IPS-18c (cell line): ENCODE measurements around the gene GCAT.

ENCODE experiments used
- H3K4me3 ChIP-seq: 2 replicates; pipeline ENCODE4 v1.7.0; 2013; ENCODE audit warnings: low read depth, mild to moderate bottlenecking, low read length, moderate library complexity; ENCODE audit not compliant: insufficient read depth
- H3K9me3 ChIP-seq: one replicate; pipeline ENCODE4 v1.6.1; 2013; ENCODE audit warnings: mild to moderate bottlenecking, low read length, moderate library complexity; ENCODE audit not compliant: control insufficient read depth, insufficient read depth

The GCAT gene

DNA sequence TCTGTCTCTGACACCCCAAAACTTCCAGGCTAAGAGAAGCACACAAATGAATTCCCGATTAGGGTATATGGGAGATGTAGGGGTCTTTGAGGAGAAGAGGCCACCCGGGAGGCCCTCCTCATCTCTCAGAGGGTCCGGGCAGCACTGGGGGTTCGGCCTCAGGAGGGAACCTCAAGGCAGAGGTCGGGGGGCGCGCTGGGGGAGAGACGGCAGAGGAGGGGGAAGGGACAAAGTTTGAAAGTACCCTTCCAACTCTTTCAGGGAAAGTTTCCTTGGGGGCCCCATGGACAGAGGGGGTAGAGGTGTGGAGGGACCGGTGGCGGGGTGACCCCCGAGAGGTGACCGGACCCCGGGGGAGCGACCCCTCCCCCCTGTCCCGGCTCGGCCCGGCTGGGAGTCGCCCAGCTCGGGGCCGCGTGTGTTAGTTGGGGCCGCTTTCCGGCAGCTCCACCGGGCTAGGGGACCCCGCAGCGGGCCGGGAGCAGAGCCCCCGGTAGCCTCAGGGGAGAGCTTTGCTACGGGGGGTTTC is 3.3 kb upstream of the GCAT start:
- H3K9me3 ChIP-seq, result no peaks in the 10 kb centered on the region
- H3K4me3 ChIP-seq, result peak overlapping the region; percentile 89

- Histone ChIP-seq H3K9me3 (no peaks in the 10 kb centered on the region), H3K4me3 (peak overlapping the region; percentile 89)
Observed at GRCh38 chr22:37804881-37805809, 2.6 kb upstream of the GCAT start.

DNA sequence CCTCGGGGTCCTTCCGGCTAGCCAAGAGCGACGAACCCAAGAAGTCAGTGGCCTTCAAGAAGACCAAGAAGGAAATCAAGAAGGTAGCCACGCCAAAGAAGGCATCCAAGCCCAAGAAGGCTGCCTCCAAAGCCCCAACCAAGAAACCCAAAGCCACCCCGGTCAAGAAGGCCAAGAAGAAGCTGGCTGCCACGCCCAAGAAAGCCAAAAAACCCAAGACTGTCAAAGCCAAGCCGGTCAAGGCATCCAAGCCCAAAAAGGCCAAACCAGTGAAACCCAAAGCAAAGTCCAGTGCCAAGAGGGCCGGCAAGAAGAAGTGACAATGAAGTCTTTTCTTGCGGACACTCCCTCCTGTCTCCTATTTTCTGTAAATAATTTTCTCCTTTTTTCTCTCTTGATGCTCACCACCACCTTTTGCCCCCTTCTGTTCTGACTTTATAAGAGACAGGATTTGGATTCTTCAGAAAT is 1.9 kb upstream of the GCAT start:
- Histone ChIP-seq H3K9me3 (no peaks in the 10 kb centered on the region), H3K4me3 (peak overlapping the region; percentile 89)

GRCh38 chr22:37806409-37807333 is 1.1 kb upstream of the GCAT start:
- H3K4me3 ChIP-seq, result peak overlapping the region; percentile 89
- H3K9me3 ChIP-seq, result no peaks in the 10 kb centered on the region

- Histone ChIP-seq H3K9me3 (no peaks in the 10 kb centered on the region), H3K4me3 (peak overlapping the region; percentile 89)
Observed at GRCh38 chr22:37808294-37808657, 542 bp downstream of the GCAT start.

GRCh38 chr22:37809672-37810333 is 2.1 kb downstream of the GCAT start:
- Histone ChIP-seq H3K9me3 (no peaks in the 10 kb centered on the region), H3K4me3 (no peak overlapping the region)

DNA sequence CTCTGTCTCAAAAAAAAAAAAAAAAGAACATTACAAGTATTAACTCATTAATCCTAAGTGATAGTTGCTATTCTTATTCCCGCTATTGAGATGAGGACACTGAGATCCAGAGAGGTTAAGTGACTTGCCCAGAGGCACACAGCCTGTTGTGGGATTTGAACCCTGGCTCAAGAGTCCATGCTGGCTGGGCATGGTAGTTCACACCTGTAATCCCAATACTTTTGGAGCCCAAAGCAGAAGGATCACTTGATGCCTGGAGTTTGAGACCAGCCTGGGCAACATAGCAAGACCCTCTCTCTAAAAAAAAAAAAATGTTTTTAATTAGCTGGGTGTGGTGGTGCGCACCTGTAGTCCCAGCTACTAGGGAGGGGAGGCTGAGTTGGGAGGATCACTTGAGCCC is 4.1 kb downstream of the GCAT start:
- Histone ChIP-seq H3K4me3 (no peak overlapping the region), H3K9me3 (no peaks in the 10 kb centered on the region)

GRCh38 chr22:37812869-37813678 is 5.3 kb downstream of the GCAT start:
- no peak overlapping the region for H3K4me3 ChIP-seq
- H3K9me3 ChIP-seq, result no peaks in the 10 kb centered on the region

DNA sequence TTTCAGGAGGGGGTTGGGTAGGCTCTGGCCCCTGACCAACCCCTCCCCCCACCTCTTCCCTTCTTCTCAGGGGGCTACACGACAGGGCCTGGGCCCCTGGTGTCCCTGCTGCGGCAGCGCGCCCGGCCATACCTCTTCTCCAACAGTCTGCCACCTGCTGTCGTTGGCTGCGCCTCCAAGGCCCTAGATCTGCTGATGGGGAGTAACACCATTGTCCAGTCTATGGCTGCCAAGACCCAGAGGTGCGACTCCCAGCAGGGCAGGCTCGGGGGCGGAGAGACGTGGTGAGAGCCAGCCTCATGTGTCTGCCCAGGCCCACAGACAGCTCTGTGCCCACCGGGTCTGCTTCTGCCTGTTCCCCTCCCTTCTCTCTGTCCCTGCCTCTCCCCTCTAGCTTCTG is 7.9 kb downstream of the GCAT start:
- Histone ChIP-seq H3K9me3 (no peaks in the 10 kb centered on the region), H3K4me3 (no peak overlapping the region)

DNA sequence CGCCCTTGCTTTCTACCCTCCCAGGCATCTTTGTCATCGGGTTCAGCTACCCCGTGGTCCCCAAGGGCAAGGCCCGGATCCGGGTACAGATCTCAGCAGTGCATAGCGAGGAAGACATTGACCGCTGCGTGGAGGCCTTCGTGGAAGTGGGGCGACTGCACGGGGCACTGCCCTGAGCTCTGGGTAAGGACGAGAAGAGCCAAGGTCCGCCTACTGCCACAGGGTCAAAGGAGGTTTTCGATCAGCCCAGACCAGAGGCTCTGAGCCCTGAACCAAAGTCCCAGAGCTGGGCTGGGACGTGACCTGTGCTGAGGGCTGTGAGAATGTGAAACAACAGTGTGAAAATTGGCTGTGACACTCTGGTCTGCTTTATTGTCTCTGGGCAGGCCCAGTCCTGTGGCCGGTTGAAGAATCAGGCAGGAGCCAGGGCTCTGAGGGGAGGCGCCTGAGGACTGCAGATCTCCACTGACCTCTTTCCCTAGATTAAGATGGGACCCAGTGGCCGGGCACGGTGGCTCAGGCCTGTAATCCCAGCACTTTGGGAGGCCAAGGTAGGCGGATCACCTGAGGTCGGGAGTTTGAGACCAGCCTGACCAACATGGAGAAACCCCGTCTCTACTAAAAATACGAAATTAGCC is 8.9 kb downstream of the GCAT start:
- Histone ChIP-seq H3K9me3 (no peaks in the 10 kb centered on the region), H3K4me3 (no peak overlapping the region)

- Histone ChIP-seq H3K4me3 (peak overlapping the region; percentile 52), H3K9me3 (no peaks in the 10 kb centered on the region)
Observed at GRCh38 chr22:37817705-37818408, 10.1 kb downstream of the GCAT start.

GRCh38 chr22:37818409-37819104 is 10.8 kb downstream of the GCAT start:
- H3K9me3 ChIP-seq, result no peaks in the 10 kb centered on the region
- H3K4me3 ChIP-seq, result peak overlapping the region; percentile 52

DNA sequence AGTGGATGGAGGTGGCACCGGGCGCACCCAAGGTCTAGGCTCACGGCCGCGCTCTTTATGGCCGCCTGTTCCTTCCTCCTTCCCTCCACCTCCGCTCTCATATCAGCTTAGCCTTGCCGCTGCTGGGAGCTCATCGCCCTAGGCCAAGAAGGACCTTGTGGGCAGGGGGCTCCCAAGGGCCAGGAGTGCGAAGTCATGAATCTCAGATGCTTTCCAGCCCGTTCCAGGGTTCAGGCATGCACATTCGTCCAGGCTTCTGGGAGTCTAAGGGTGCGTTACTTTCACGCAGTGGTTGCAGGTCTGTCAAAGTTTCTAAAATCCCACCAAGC is 11.3 kb downstream of the GCAT start:
- peak overlapping the region; percentile 52 for H3K4me3 ChIP-seq
- no peaks in the 10 kb centered on the region for H3K9me3 ChIP-seq

GRCh38 chr22:37820350-37820749 is 12.6 kb downstream of the GCAT start:
- no peak overlapping the region for H3K4me3 ChIP-seq
- no peaks in the 10 kb centered on the region for H3K9me3 ChIP-seq
